Thyroid gland (tissue), 4 donors: ENCODE data around the gene NXPH2.

Source experiments
- POLR2A ChIP-seq, 2 donors: fragments of 450-650 bp; IDR thresholded peaks; one replicate each; pipeline ENCODE4 v1.6.1; 2017; ENCODE audit warnings: antibody characterized with exemption in 2 of 2, mild to moderate bottlenecking in 2 of 2, moderate library complexity in 1 of 2
- TF ChIP-seq, protein P1 (sequence below), 6 experiments: fragments of 200-600 bp in 3 of 6; fragments of 450-650 bp in 3 of 6; sonication (generic) in 3 of 6; IDR thresholded peaks; one replicate each; pipeline ENCODE4 v1.5.1; 2016 to 2019; ENCODE audit warnings: antibody characterized with exemption in 6 of 6, mild to moderate bottlenecking in 2 of 6, inconsistent platforms in 1 of 6, moderate library complexity in 1 of 6

GRCh38 chr2:138712212-138712979 is 67.8 kb downstream of the NXPH2 start:
- TF ChIP-seq POLR2A (IDR thresholded peaks at IDR 0.05) = no peak
- TF ChIP-seq, protein P1, sequence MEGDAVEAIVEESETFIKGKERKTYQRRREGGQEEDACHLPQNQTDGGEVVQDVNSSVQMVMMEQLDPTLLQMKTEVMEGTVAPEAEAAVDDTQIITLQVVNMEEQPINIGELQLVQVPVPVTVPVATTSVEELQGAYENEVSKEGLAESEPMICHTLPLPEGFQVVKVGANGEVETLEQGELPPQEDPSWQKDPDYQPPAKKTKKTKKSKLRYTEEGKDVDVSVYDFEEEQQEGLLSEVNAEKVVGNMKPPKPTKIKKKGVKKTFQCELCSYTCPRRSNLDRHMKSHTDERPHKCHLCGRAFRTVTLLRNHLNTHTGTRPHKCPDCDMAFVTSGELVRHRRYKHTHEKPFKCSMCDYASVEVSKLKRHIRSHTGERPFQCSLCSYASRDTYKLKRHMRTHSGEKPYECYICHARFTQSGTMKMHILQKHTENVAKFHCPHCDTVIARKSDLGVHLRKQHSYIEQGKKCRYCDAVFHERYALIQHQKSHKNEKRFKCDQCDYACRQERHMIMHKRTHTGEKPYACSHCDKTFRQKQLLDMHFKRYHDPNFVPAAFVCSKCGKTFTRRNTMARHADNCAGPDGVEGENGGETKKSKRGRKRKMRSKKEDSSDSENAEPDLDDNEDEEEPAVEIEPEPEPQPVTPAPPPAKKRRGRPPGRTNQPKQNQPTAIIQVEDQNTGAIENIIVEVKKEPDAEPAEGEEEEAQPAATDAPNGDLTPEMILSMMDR (IDR thresholded peaks at IDR 0.05) = no peak
